DMS153 treated with DMSO at 0.1 percent for 48 hours (cell line): ENCODE measurements around the gene PYY.
"Not testable (repeated sequence)": the region's sequence is repeated elsewhere in the genome, so short reads cannot be mapped to it uniquely, and the experiment has no call there.

Experiments used
- DNase-seq: peaks from one replicate; lab custom pipeline; 2025; ENCODE audit not compliant: unreplicated experiment; lab: John Stamatoyannopoulos, UW

PYY gene

GRCh38 chr17:43979011-43979410 lies 25.3 kb upstream of the PYY start:
- no peak for DNase-seq

DNA sequence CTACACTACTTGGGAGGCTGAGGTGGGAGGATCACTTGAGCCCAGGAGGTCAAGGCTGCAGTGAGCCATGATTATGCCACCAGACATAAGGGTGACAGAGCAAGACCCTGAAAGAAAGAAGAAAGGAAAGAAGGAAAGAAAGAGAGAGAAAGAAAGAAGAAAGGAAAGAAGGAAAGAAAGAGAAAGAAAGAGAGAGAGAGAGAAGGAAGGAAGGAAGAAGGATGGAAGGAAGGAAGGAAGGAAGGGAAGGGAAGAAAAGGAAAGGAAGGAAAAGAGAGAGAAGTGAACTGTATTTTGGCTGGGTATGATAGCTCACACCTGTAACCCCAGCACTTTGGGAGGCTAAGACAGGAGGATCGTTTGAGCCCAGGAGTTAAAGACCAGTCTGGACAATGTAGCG lies 24.3 kb upstream of the PYY start:
- no peak for DNase-seq

- no peak for DNase-seq
These were observed 23.5 kb upstream of the PYY start for GRCh38 chr17:43976963-43977837.

DNA sequence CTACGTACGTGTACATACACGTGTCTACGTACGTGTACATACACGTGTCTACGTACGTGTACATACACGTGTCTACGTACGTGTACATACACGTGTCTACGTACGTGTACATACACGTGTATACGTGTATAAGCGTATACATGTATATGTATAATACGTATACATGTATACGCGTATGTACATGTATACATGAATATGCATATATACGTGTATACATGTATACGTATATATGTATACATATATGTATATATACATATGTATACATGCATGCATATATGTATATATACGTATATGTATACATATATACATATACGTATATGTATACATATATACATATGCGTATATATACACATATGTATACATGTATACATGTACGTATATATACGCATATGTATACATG lies 22.2 kb upstream of the PYY start:
- no peak for DNase-seq

DNA sequence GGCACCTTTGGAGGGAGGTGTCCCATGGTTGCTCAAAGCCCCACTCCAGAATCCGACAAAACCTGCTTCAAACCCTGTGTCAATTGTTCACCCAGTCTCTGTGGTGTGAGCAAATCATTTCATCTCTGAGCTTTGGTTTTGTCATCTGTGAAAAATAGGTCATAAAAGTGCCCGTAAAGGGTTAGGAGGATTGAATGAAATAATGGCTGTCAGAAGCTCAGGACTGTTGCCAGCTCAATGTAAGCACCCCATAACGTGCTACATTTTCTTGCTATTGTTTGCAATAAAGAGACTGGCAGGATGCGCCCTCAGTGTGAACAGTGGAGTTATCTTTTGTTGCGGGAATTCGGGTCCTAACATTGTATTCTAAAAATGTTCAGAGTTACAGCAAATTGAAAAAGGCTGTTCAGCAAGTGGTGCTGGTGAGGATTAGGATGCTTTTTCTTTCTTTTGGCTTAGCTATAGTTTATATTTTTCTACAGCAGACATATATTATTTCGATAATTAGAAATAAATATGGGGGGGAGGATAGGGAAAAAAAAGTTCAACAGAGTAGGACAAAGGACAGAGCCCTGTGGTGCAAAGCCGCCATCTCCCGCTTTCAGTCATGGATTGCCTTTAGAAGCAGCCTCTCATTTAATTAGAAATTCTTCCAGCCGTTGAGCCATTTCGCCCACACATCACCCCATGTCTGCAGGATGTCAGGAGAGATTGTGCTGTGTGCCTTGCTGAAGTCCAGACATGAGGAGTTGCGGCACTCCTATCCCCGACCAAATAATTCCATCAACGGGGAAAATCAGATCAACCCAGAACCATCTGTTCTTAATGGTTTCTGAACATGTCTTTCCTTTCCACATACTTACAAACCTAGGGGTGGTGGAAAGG lies 20.9 kb upstream of the PYY start:
- no peak for DNase-seq

- not testable (repeated sequence) for DNase-seq
These were observed 18.9 kb upstream of the PYY start for GRCh38 chr17:43972444-43973212.

DNA sequence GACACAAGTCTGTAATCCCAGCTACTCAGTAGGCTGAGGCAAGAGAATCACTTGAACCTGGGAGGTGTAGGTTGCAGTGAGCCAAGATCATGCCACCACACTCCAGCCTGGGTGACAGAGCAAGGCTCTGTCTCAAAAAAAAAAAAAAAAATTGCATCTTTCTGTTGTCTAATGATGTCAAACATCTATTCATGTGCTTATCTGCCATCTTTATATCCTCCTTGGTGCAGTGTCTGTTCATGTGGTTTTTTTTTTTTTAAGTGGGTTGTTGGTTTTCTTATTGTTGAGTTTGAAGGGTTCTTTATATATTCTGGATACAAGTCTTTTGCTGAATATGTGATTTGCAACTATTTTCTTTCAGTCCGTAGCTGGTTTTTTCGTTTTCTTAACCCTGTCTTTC lies 17.7 kb upstream of the PYY start:
- DNase-seq: not testable (repeated sequence)

GRCh38 chr17:43970366-43970765 lies 16.6 kb upstream of the PYY start:
- no peak for DNase-seq

GRCh38 chr17:43967251-43967875 lies 13.6 kb upstream of the PYY start:
- no peak for DNase-seq

DNA sequence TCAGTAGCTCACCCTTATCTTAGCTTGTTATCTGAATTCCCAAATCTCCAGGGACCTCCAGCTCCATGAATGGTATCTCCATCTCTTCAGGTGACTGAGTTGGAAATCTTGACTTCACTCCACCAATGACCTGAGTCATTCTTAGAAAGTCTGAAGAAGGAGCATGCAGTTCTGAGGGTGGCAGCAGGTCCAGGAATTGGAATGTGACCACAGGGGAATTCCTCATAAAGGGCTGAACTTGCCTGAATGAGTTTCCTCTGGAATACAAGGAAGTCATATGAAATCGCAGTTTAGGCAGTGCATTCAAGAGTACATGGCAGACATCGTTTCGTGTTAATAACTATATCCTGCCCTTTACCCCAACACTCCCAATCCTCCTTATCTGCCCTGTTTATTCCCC lies 12.5 kb upstream of the PYY start:
- DNase-seq: no peak

DNA sequence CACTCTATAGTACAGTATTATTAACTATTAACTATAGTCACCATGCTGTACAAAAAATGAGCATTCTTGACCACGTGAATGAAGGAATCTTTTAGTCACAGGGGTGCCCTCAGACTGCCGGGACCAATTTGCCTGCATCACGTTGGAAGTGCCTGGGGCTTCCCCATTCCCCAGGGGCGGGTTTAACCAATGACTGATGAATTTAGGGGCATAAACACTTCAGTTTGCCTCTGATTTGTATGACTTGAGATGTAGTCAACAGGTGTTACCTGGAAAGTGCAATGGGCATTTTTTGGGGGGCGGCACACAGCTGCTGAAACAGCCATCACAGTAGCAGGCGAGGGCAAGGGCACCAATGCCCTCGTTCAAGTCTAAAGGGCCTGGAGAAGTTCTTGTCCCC lies 8.7 kb upstream of the PYY start:
- DNase-seq: no peak

DNA sequence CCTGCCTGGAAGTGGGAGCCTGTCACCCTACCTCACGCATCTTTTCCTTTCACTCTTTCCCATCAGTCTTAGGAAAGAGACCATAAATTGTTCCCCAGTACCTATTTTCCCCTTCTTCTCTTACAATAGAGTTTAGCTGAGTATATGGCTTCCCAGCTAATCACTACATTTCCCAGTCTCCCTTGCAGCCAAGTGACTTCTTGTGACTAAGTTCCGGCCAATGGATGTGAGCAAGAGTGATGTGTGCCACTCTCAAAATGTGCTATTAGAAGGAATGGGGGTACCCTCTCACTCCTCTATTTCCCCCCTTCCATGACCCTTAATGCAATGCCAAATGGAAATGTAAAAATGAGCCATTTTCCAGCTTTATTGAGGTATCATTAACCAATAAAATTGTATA lies 8.2 kb upstream of the PYY start:
- DNase-seq: no peak

GRCh38 chr17:43961292-43961691 lies 7.6 kb upstream of the PYY start:
- DNase-seq: not testable (repeated sequence)

DNA sequence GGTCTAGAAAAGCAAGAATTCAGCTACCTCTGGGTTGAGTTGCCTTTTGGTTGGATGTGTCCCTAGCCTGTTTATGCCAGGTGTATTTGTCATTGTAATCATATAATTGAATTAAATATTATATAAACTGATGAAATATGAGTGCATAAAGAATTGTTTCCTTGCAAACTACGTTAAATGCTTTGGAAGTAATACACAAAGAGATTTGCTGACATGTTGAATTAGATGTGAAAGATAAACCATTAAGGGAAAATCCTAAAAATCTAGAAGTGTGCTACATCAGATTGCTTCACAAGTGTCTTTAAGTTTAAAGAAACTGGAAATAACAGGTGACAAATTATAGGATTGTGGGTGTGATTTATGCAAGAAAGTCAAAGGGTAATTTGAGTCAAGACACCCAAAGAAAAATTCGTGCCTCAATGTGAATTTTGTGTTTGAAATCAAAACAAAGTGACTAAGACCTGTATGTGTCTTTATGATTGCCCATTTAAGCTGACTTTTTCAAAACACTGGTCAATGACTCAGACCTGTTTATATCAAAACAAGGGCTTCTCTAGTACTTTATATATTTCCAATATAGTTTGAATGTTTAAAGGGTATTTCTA lies 5.1 kb upstream of the PYY start:
- no peak for DNase-seq

- no peak for DNase-seq
These were observed 2.5 kb upstream of the PYY start for GRCh38 chr17:43956222-43956621.

DNA sequence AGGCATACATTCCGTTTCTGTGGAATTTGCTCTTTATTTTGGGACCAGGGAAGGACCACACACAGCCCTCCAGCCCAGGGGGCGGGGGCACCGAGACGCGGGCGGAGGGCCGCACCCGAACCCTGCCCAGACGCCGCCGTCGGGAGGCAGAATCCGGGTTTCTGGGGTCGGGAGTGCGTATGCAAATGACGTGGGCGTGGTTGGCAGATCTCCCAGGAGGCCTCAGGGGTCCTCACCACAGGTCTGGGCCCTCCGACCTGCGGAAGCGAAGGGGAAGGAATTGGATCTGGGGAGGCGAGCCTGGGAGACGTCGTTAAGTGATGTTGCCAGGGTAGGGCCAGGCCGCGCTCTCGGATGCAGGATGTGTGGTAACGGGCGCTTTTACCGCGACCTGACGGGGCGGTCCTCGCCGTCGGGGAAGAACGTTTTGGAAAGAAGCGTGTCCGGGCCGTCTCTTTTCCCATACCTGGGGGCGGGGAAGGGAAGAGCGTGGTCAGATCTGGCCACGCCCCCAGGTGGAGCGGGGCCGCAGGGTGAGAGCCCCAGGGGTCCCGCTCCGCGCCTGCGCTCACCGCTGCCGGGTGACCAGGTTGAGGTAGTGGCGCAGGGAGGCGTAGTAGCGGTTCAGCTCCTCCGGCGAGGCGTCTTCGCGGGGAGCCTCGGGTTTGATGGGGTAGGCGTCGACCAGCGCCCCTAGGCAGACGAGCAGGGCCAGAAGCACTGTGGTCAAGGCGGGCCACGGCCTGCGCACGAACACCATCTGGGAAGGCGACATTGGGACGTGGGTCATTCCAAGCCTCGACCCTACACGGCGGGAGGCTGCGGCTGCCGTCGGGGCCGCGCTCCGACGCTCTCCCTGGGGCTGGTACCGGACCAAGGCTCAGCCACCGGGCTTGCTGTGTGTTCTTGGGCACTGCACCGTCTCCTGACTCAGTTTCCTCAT lies 745 bp downstream of the PYY start:
- DNase-seq: no peak

GRCh38 chr17:43952351-43952723 lies 1.4 kb downstream of the PYY start:
- no peak for DNase-seq

GRCh38 chr17:43951750-43952149 lies 2.0 kb downstream of the PYY start:
- DNase-seq: no peak

DNA sequence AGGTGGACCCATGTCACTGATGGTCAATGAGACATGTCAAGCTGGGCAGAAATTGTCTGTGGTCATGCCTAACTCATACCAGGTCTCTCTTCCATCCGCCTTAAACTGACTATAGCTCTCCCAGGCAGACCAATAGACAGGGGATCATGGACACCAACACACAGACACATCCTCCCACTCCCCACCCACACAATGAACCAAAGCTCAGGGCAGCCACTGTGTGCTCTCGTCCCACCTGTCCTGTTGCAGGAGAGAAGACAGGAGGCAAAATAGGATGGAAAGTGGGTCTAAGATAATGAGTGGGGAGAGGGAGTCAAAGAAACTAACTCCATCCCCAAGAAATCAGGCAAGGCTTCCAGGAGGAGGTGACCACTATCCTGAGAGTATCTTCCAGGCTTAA lies 3.2 kb downstream of the PYY start:
- no peak for DNase-seq
